ENCODE data around the gene ANGPTL8. TPM values are rescaled to one million over a fixed set of nuclear protein-coding genes. Genes with fewer than 3 reads are reported as not detected.

The ANGPTL8 gene
- total RNA-seq, 4 donors from 2014 or later: 2.0 TPM; not detected in 3

GRCh38 chr19:11232555-11232954, 6.9 kb upstream of the ANGPTL8 start:
- no peaks in the 10 kb centered on the region for H3K27me3 ChIP-seq
- no peaks in the 10 kb centered on the region for H3K9me3 ChIP-seq
- 64 to 66% methylated on average over 4 of the region's 4 CpGs for WGBS, 2 donors (ENCODE audit: low coverage in 1 of 2)
- ATAC-seq: no peak
- H3K36me3 ChIP-seq: peaks cover 0 to 94% of the 10 kb centered on the region in 2 donors
- H3K4me1 ChIP-seq: no peaks in the 10 kb centered on the region
- no peak overlapping the region for H3K27ac ChIP-seq
- no peak for TF ChIP-seq CTCF (IDR thresholded peaks at IDR 0.05)
- TF ChIP-seq POLR2A (IDR thresholded peaks at IDR 0.05): no peak
- no peak for TF ChIP-seq EP300 (IDR thresholded peaks at IDR 0.05)
- H3K4me3 ChIP-seq: no peak overlapping the region

GRCh38 chr19:11233073-11233472, 6.3 kb upstream of the ANGPTL8 start:
- 89 to 93% methylated on average over 3 of the region's 15 CpGs for WGBS, 2 donors (ENCODE audit: low coverage in 1 of 2)
- no peak for TF ChIP-seq POLR2A (IDR thresholded peaks at IDR 0.05)
- no peak for TF ChIP-seq EP300 (IDR thresholded peaks at IDR 0.05)
- no peak for TF ChIP-seq CTCF (IDR thresholded peaks at IDR 0.05)
- Histone ChIP-seq H3K36me3 (peaks cover 0 to 96% of the 10 kb centered on the region in 2 donors), H3K27me3 (no peaks in the 10 kb centered on the region), H3K4me3 (no peak overlapping the region), H3K4me1 (no peaks in the 10 kb centered on the region), H3K27ac (no peak overlapping the region), H3K9me3 (no peaks in the 10 kb centered on the region)
- ATAC-seq: no peak

DNA sequence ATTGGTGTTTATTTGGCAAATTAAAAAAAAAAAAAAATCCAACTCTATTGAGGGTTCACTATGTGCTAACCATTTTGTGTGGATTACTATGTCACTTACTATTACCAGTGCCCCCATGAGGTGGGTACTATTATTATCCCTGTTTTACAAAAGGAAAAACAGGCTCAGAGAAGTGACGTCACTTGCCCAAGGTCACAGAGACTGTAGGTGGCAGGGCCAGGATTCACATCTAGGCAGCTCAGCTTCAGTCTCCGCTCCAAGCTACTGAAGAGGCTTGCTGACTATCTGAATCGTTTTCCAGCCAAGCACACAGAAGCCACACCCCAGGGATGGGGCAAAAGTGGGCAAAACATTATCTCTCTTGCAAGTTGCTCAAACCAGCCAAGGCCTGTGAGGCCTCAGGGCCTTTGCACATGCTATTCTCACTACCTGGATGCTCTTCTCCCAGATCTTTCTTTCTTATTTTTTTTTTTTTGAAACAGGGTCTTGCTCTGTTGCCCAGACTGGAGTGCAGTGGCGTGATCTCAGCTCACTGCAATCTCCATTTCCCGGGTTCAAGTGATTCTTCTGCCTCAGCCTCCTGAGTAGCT, 4.8 kb upstream of the ANGPTL8 start:
- Histone ChIP-seq H3K27ac (no peak overlapping the region), H3K4me1 (no peaks in the 10 kb centered on the region), H3K4me3 (no peak overlapping the region), H3K27me3 (no peaks in the 10 kb centered on the region), H3K9me3 (peaks cover 0 to 9% (median 0%) of the 10 kb centered on the region in 3 donors), H3K36me3 (peaks cover 0 to 98% of the 10 kb centered on the region in 2 donors)
- ATAC-seq: no peak
- TF ChIP-seq POLR2AphosphoS5 (IDR thresholded peaks at IDR 0.05) (no peak), POLR2A (IDR thresholded peaks at IDR 0.05) (no peak), CTCF (IDR thresholded peaks at IDR 0.05) (no peak), EP300 (IDR thresholded peaks at IDR 0.05) (no peak)
- WGBS, 2 donors (ENCODE audit: low coverage in 1 of 2): 80 to 89% methylated on average over 4 to 5 of the region's 5 CpGs

- H3K4me1 ChIP-seq: no peaks in the 10 kb centered on the region
- 93 to 100% methylated on average over 1 to 3 of the region's 31 CpGs for WGBS, 2 donors (ENCODE audit: low coverage in 1 of 2)
- H3K4me3 ChIP-seq: no peak overlapping the region
- no peak for ATAC-seq
- H3K36me3 ChIP-seq: peaks cover 0 to 98% of the 10 kb centered on the region in 2 donors
- no peaks in the 10 kb centered on the region for H3K27me3 ChIP-seq
- H3K27ac ChIP-seq: no peak overlapping the region
- peaks cover 0 to 10% (median 0%) of the 10 kb centered on the region in 3 donors for H3K9me3 ChIP-seq
- no peak for TF ChIP-seq EP300 (IDR thresholded peaks at IDR 0.05)
Observed at GRCh38 chr19:11236324-11237301, 2.8 kb upstream of the ANGPTL8 start.

DNA sequence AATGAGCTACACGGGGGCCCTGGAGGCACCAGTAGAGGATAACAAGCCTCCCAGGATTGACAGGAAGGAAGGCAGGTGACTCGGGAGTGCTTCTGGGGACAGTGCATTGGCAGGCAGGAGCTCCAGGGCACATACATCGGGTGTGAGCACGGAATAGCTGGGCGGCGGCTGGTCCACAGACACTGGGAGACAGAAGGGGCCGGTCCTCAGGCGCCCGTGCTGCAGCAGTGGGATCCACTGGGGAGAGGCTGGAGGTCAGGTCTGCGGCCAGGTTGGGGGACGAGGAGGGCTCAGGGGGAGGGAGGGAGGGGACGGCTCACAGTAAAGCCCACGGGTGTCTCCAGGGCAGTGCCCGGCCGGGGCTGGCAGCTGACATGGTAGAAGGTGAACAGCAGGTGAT, 2.1 kb upstream of the ANGPTL8 start:
- TF ChIP-seq POLR2AphosphoS5 (IDR thresholded peaks at IDR 0.05) (no peak), EP300 (IDR thresholded peaks at IDR 0.05) (no peak), POLR2A (IDR thresholded peaks at IDR 0.05) (no peak), CTCF (IDR thresholded peaks at IDR 0.05) (no peak)
- no peaks in the 10 kb centered on the region for H3K27me3 ChIP-seq
- H3K4me3 ChIP-seq: no peak overlapping the region
- H3K4me1 ChIP-seq: no peaks in the 10 kb centered on the region
- WGBS, 2 donors (ENCODE audit: low coverage in 1 of 2): 71 to 77% methylated on average over 1 to 4 of the region's 15 CpGs
- H3K36me3 ChIP-seq: peaks cover 0 to 98% of the 10 kb centered on the region in 2 donors
- peaks cover 0 to 10% (median 0%) of the 10 kb centered on the region in 3 donors for H3K9me3 ChIP-seq
- no peak overlapping the region for H3K27ac ChIP-seq
- no peak for ATAC-seq

All from gastroesophageal sphincter (tissue), 4 donors.